ENCODE data around the gene PRR3. TPM values are rescaled to one million over a fixed set of nuclear protein-coding genes. Genes with fewer than 3 reads are reported as not detected.
A peak's percentile ranks its signal among the peaks of the same experiment; 100 is the strongest.

PRR3 gene
- total and polyA plus RNA-seq, 2 of the 13 experiments (the other 11 are each of a cell fraction or from before 2014, with no cell fraction given): 14.6 to 21.2 TPM

- TF ChIP-seq HOMEZ (CRISPR knock-in tag; IDR thresholded peaks at IDR 0.05; ENCODE audit: low read depth) (0 out of 2 replicates have a peak, but pooled peaks have one; percentile 11), SOX5 (CRISPR knock-in tag; IDR thresholded peaks at IDR 0.05; ENCODE audit: borderline replicate concordance) (peak; percentile 95), ZMYM4 (CRISPR knock-in tag; IDR thresholded peaks at IDR 0.05) (0 out of 2 replicates have a peak, but pooled peaks have one; percentile 13), BORCS8-MEF2B (CRISPR knock-in tag; IDR thresholded peaks at IDR 0.05) (no peak), NCOR1 (IDR thresholded peaks at IDR 0.05; ENCODE audit: borderline replicate concordance, low read length) (peak; percentile 79; the same call in 1 of the 2 replicates), SOX6 (IDR thresholded peaks at IDR 0.05) (no peak), SOX6 (CRISPR knock-in tag; IDR thresholded peaks at IDR 0.05) (peak; percentile 91), SPEN (CRISPR knock-in tag; IDR thresholded peaks at IDR 0.05; ENCODE audit: low read depth) (0 out of 2 replicates have a peak, but pooled peaks have one; percentile 29), ZC3H4 (CRISPR knock-in tag; IDR thresholded peaks at IDR 0.05; ENCODE audit: borderline replicate concordance) (no peak), FOSL2 (CRISPR knock-in tag; IDR thresholded peaks at IDR 0.05) (no peak), ZNF710 (CRISPR knock-in tag; IDR thresholded peaks at IDR 0.05; ENCODE audit: borderline replicate concordance) (0 out of 2 replicates have a peak, but pooled peaks have one; percentile 44), TBL1XR1 (IDR thresholded peaks at IDR 0.05; ENCODE audit: borderline replicate concordance, low read length, partially characterized antibody) (no peak), ZMYM3 (CRISPR knock-in tag; IDR thresholded peaks at IDR 0.05) (peak; percentile 80), HMG20B (CRISPR knock-in tag; conservative IDR thresholded peaks at IDR 0.05) (no peak), ZBTB7A (CRISPR knock-in tag; IDR thresholded peaks at IDR 0.05) (no peak), KDM6A (CRISPR knock-in tag; IDR thresholded peaks at IDR 0.05; ENCODE audit: low read depth) (peak; percentile 51; the same call in 1 of the 2 replicates), SOX13 (IDR thresholded peaks at IDR 0.05) (peak; percentile 90), SOX13 (CRISPR knock-in tag; conservative IDR thresholded peaks at IDR 0.05 in 1 of 2, IDR thresholded peaks at IDR 0.05 in 1 of 2) (peak in 1 of 2 experiments; percentile 92; a peak in 2 of 4 replicates), HNF4G (IDR thresholded peaks at IDR 0.05; ENCODE audit: borderline replicate concordance, low read depth, low read length) (peak; percentile 81), HNF4G (CRISPR knock-in tag; IDR thresholded peaks at IDR 0.05; ENCODE audit: borderline replicate concordance, low read depth) (peak; percentile 36; the same call in 1 of the 2 replicates), REPIN1 (CRISPR knock-in tag; IDR thresholded peaks at IDR 0.05; ENCODE audit: borderline replicate concordance, low read depth) (no peak)
These were observed 23.4 kb upstream of the PRR3 start (continued) for GRCh38 chr6:30533460-30534294.
